ENCODE measurements around the gene SPATA17.

DNA sequence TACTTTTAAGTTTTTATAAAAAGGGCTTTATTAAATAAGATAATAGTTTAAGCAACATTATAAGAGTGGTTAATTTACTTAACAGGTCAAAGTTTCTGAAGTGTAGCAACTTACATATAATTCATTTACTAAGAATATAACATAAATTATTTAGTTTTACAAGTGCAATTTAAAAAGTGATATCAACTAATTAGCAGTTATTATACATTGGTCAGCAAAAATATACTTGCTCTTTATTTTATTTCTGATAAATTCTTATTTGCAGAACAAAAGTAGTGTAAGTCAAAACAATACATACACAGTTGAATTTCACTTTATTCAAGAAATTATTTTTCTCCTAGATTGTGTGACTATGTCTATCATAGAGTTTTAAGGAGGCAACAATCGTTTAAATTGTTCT is 215.6 kb downstream of the SPATA17 start:
- no peak for TF ChIP-seq SP1 (IDR thresholded peaks at IDR 0.05)
- TF ChIP-seq, protein P1, sequence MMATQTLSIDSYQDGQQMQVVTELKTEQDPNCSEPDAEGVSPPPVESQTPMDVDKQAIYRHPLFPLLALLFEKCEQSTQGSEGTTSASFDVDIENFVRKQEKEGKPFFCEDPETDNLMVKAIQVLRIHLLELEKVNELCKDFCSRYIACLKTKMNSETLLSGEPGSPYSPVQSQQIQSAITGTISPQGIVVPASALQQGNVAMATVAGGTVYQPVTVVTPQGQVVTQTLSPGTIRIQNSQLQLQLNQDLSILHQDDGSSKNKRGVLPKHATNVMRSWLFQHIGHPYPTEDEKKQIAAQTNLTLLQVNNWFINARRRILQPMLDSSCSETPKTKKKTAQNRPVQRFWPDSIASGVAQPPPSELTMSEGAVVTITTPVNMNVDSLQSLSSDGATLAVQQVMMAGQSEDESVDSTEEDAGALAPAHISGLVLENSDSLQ (IDR thresholded peaks at IDR 0.05): no peak
- TF ChIP-seq ZNF384 (IDR thresholded peaks at IDR 0.05): no peak
- TF ChIP-seq ELF4 (IDR thresholded peaks at IDR 0.05): no peak
- TF ChIP-seq TARDBP (IDR thresholded peaks at IDR 0.05): no peak
- no peak for TF ChIP-seq FOXA1 (IDR thresholded peaks at IDR 0.05)
- TF ChIP-seq HDGF (IDR thresholded peaks at IDR 0.05; ENCODE audit: borderline replicate concordance): no peak
- TF ChIP-seq ARNT (IDR thresholded peaks at IDR 0.05): no peak
- TF ChIP-seq CTBP1 (IDR thresholded peaks at IDR 0.05; ENCODE audit: borderline replicate concordance): no peak
- TF ChIP-seq SUZ12 (IDR thresholded peaks at IDR 0.05): no peak
- no peak for TF ChIP-seq FOXM1 (IDR thresholded peaks at IDR 0.05; ENCODE audit: borderline replicate concordance)
- no peak for TF ChIP-seq BHLHE40 (IDR thresholded peaks at IDR 0.05; ENCODE audit: borderline replicate concordance)
